IMR-90 (cell line): Measurements from ENCODE around the gene AGAP1. TPM values are rescaled to one million over a fixed set of nuclear protein-coding genes. Genes with fewer than 3 reads are reported as not detected.

ENCODE experiments used
- ATAC-seq: fragments of 200-7000 bp; cut with Tn5 transposase; 2 replicates; pipeline ENCODE4 v1.9.1; 2020; ENCODE audit warnings: low read depth, mild to moderate bottlenecking, moderate library complexity
- BruUV-seq: library from RNA; stranded (reverse); fragments of 400-500 nt; replicated peaks from 2 replicates; lab custom pipeline; 2021; lab: Mats Ljungman, UMichigan
- CTCF ChIA-PET: fragments of 300-600 bp; formaldehyde crosslinking; extraction: SDS; loops from one replicate; lab custom pipeline; 2021; ENCODE audit warnings: antibody characterized with exemption; lab: Yijun Ruan, JAX
- POLR2A ChIA-PET: fragments of 300-600 bp; sonication (Branson Sonifier 250); formaldehyde crosslinking; loops from one replicate; lab custom pipeline; 2022; ENCODE audit warnings: antibody characterized with exemption; ENCODE audit not compliant: unreplicated experiment; lab: Charles Lee
- DNase-seq: peaks from one replicate; pipeline ENCODE4 v3.0.0; 2013
- H2AFZ ChIP-seq: replicated peaks from 2 replicates; pipeline ENCODE3; 2013; ENCODE audit warnings: low read length, mild to moderate bottlenecking; ENCODE audit not compliant: poor library complexity
- H2AK5ac ChIP-seq: 2 replicates; pipeline ENCODE4 v1.6.1; 2013; ENCODE audit warnings: low read depth, low read length, inconsistent platforms
- H2AK9ac ChIP-seq: replicated peaks from 2 replicates; pipeline ENCODE3; 2013; ENCODE audit warnings: mild to moderate bottlenecking, low read depth, low read length, moderate library complexity; ENCODE audit not compliant: poor library complexity
- H2BK120ac ChIP-seq: 2 replicates; pipeline ENCODE4 v1.6.1; 2013; ENCODE audit warnings: low read depth, low read length, inconsistent platforms
- H2BK15ac ChIP-seq: 3 replicates; pipeline ENCODE4 v1.6.1; 2013; ENCODE audit warnings: low read depth, low read length, inconsistent platforms
- H2BK20ac ChIP-seq: 2 replicates; pipeline ENCODE4 v1.6.1; 2013; ENCODE audit warnings: low read depth, mild to moderate bottlenecking, inconsistent platforms, low read length, moderate library complexity
- H2BK5ac ChIP-seq: 2 replicates; pipeline ENCODE4 v1.6.1; 2013; ENCODE audit warnings: mild to moderate bottlenecking, low read depth, low read length, inconsistent platforms; ENCODE audit not compliant: poor library complexity, severe bottlenecking
- H3K14ac ChIP-seq: replicated peaks from 2 replicates; pipeline ENCODE4 v1.6.1; 2013; ENCODE audit warnings: low read depth, low read length, inconsistent platforms
- H3K18ac ChIP-seq: 2 replicates; pipeline ENCODE4 v1.6.1; 2013; ENCODE audit warnings: low read depth, low read length, control low read depth
- H3K23ac ChIP-seq: 2 replicates; pipeline ENCODE4 v1.6.1; 2013; ENCODE audit warnings: low read depth, low read length, inconsistent platforms
- H3K27ac ChIP-seq: 2 replicates; pipeline ENCODE4 v1.5.1; 2013; ENCODE audit warnings: mild to moderate bottlenecking, control low read depth, low read length; ENCODE audit not compliant: insufficient read depth
- H3K27me3 ChIP-seq: 2 replicates; pipeline ENCODE4 v1.6.1; 2013; ENCODE audit warnings: low read length; ENCODE audit not compliant: control insufficient read depth, insufficient read depth
- H3K36me3 ChIP-seq: 2 replicates; pipeline ENCODE4 v1.6.1; 2013; ENCODE audit warnings: low read length, mixed read lengths; ENCODE audit not compliant: control insufficient read depth, insufficient read depth
- H3K4ac ChIP-seq: 2 replicates; pipeline ENCODE4 v1.6.1; 2013; ENCODE audit warnings: low read depth, low read length, inconsistent platforms
- H3K4me1 ChIP-seq: 2 replicates; pipeline ENCODE4 v1.6.1; 2013; ENCODE audit warnings: low read length, mixed read lengths; ENCODE audit not compliant: control insufficient read depth, insufficient read depth
- H3K4me2 ChIP-seq: 2 replicates; pipeline ENCODE4 v1.6.1; 2013; ENCODE audit warnings: low read depth, mild to moderate bottlenecking, control low read depth, low read length, moderate library complexity
- H3K4me3 ChIP-seq: 2 replicates; pipeline ENCODE4 v1.5.1; 2013; ENCODE audit warnings: low read depth, mild to moderate bottlenecking, control low read depth, low read length, moderate library complexity; ENCODE audit not compliant: insufficient read depth
- H3K56ac ChIP-seq: 2 replicates; pipeline ENCODE4 v1.6.1; 2013; ENCODE audit warnings: low read length, inconsistent platforms; ENCODE audit not compliant: insufficient read depth; ENCODE audit errors: extremely low read depth
- H3K79me1 ChIP-seq, 2 experiments: 2 replicates each; pipeline ENCODE4 v1.6.1; 2013; ENCODE audit warnings: low read length in 2 of 2, inconsistent platforms in 1 of 2, low read depth in 1 of 2
- H3K9ac ChIP-seq: 2 replicates; pipeline ENCODE4 v1.6.1; 2013; ENCODE audit warnings: low read depth, low read length, control low read depth
- H3K9me1 ChIP-seq: 2 replicates; pipeline ENCODE4 v1.6.1; 2013; ENCODE audit warnings: low read length, inconsistent platforms; ENCODE audit not compliant: insufficient read depth
- H3K9me3 ChIP-seq: 2 replicates; pipeline ENCODE4 v1.6.1; 2013; ENCODE audit warnings: low read length; ENCODE audit not compliant: control insufficient read depth, insufficient read depth
- H4K20me1 ChIP-seq: 2 replicates; pipeline ENCODE4 v1.6.1; 2013; ENCODE audit warnings: low read length, inconsistent platforms; ENCODE audit not compliant: insufficient read depth
- H4K5ac ChIP-seq: 2 replicates; pipeline ENCODE4 v1.6.1; 2013; ENCODE audit warnings: mild to moderate bottlenecking, low read depth, low read length, control low read depth
- H4K8ac ChIP-seq, 2 experiments: 2 replicates each; pipeline ENCODE4 v1.6.1; 2013; ENCODE audit warnings: low read depth in 2 of 2, low read length in 2 of 2, control low read depth in 1 of 2, inconsistent platforms in 1 of 2
- H4K91ac ChIP-seq: 2 replicates; pipeline ENCODE4 v1.6.1; 2013; ENCODE audit warnings: low read depth, low read length, inconsistent platforms; ENCODE audit not compliant: insufficient read depth
- CEBPB ChIP-seq: IDR thresholded peaks from 2 replicates; pipeline ENCODE4 v1.6.1; 2012; ENCODE audit warnings: low read depth, low read length, improper control_type of control experiment
- CTCF ChIP-seq: conservative IDR thresholded peaks from 2 replicates; pipeline ENCODE4 v1.5.1; 2012; ENCODE audit warnings: mild to moderate bottlenecking, low read depth, low read length, improper control_type of control experiment
- FOS ChIP-seq: fragments of 150-350 bp; IDR thresholded peaks from 2 replicates; pipeline ENCODE4 v1.6.1; 2016; ENCODE audit warnings: low read depth, low read length
- MXI1 ChIP-seq: IDR thresholded peaks from 2 replicates; pipeline ENCODE4 v1.6.1; 2012; ENCODE audit warnings: low read depth, mild to moderate bottlenecking, low read length, moderate library complexity, borderline replicate concordance
- RAD21 ChIP-seq: IDR thresholded peaks from 2 replicates; pipeline ENCODE4 v1.6.1; 2012; ENCODE audit warnings: low read length, improper control_type of control experiment
- SMC3 ChIP-seq: fragments of 150-350 bp; IDR thresholded peaks from 2 replicates; pipeline ENCODE4 v1.6.1; 2016; ENCODE audit warnings: low read depth, mild to moderate bottlenecking, antibody characterized with exemption, low read length, moderate library complexity
- USF2 ChIP-seq: fragments of 150-350 bp; IDR thresholded peaks from 2 replicates; pipeline ENCODE4 v1.6.1; 2017; ENCODE audit warnings: mild to moderate bottlenecking, antibody characterized with exemption, low read length, low read depth
- WGBS, 2 experiments: methylation state at CpG; one replicate each; pipeline versions ENCODE4 v1.1.5 to v1.1.7; 2013; ENCODE audit warnings: missing lambda C conversion rate in 2 of 2; ENCODE audit not compliant: insufficient read length in 1 of 2; ENCODE audit errors: extremely low coverage in 2 of 2; 5-methylcytosine and 5-hydroxymethylcytosine counted together
- dilution Hi-C: fragments of 300-500 bp; cut with HindIII; formaldehyde crosslinking; loops from one replicate; pipeline ENCODE4 v1.14.3; 2018; ENCODE audit warnings: low sequenced_read_pairs; ENCODE audit not compliant: unreplicated experiment
- in situ Hi-C: fragments of 300-500 bp; cut with MboI; formaldehyde crosslinking; loops from 3 replicates; pipeline ENCODE4 v1.14.3; 2019; ENCODE audit warnings: low sequenced_read_pairs, inconsistent platforms, mixed read lengths
- intact Hi-C: fragments of 100-400 bp; cut with micrococcal nuclease; formaldehyde crosslinking; loops from 2 replicates; pipeline ENCODE4 v1.10.0; 2022
- polyA plus RNA-seq, 3 experiments: library from polyadenylated mRNA; depleted of rRNA; stranded (reverse); fragments of >200 nt; gene quantifications; 2 replicates each; pipeline ENCODE4 v1.2.3, GENCODE V29; 2012; ENCODE audit warnings: low replicate concordance in 1 of 3
- total RNA-seq: library from RNA; depleted of rRNA; stranded (reverse); fragments of >200 nt; gene quantifications from 2 replicates; pipeline ENCODE4 v1.2.3, GENCODE V29; 2012

AGAP1 gene
- total and polyA plus RNA-seq, 2 of the 4 experiments (the other 2 are of a cell fraction): 15.1 to 16.4 TPM

GRCh38 chr2:235468978-235469655, 24.7 kb upstream of the AGAP1 start:
- Histone ChIP-seq H3K4ac (peak overlapping the region; percentile 80), H3K27ac (peak overlapping the region; percentile 54), H2BK20ac (peak overlapping the region; percentile 87), H3K4me2 (peak overlapping the region; percentile 71), H3K27me3 (peaks cover 5% of the 10 kb centered on the region; the same call in 1 of the 2 replicates), H3K9ac (no peak overlapping the region), H4K91ac (peak overlapping the region; percentile 57; the same call in 1 of the 2 replicates), H3K9me1 (no peaks in the 10 kb centered on the region), H3K9me3 (no peaks in the 10 kb centered on the region), H3K79me1 (no peaks in the 10 kb centered on the region), H4K8ac (peak overlapping the region; percentile 34 to 92), H2BK5ac (peak overlapping the region; percentile 80), H4K5ac (peak overlapping the region; percentile 85), H3K23ac (peak overlapping the region; percentile 44; the same call in 1 of the 2 replicates), H3K18ac (peak overlapping the region; percentile 63; the same call in 1 of the 2 replicates), H2AK5ac (no peak overlapping the region), H2AK9ac (no peak overlapping the region), H3K36me3 (no peaks in the 10 kb centered on the region), H2AFZ (peak overlapping the region; percentile 95), H2BK15ac (peak overlapping the region; percentile 56; the same call in 1 of the 3 replicates), H3K56ac (no peak overlapping the region), H3K4me3 (no peak overlapping the region), H3K14ac (peak overlapping the region; percentile 72), H2BK120ac (peak overlapping the region; percentile 86), H3K4me1 (peaks cover 3% of the 10 kb centered on the region; the same call in 1 of the 2 replicates), H4K20me1 (no peaks in the 10 kb centered on the region)
- in situ Hi-C loops: no loop called here
- intact Hi-C loops: no loop called here
- ATAC-seq (peak; percentile 98), DNase-seq (peak; percentile 94)
- TF ChIP-seq CTCF (no peak), RAD21 (0 out of 2 replicates have a peak, but pooled peaks have one; percentile 4), MXI1 (no peak), CEBPB (peak; percentile 58; the same call in 1 of the 2 replicates), SMC3 (0 out of 2 replicates have a peak, but pooled peaks have one; percentile 1), FOS (peak; percentile 67; the same call in 1 of the 2 replicates), USF2 (peak; percentile 90)
- ChIA-PET POLR2A (no interaction called here), CTCF (interaction anchor here (1.4 kb wide), 1 partner anchor 11 kb away, joined by 5 read pairs; no protein-coding TSS in a partner anchor)
- no TSS peak for BruUV-seq
- dilution Hi-C loops: no loop called here
- no CpG with 5 or more reads among the region's 9 CpGs for WGBS, 2 experiments
